K562 (cell line): ENCODE results near the gene LASP1. TPM values are rescaled to one million over a fixed set of nuclear protein-coding genes. Genes with fewer than 3 reads are reported as not detected.
A peak's percentile ranks its signal among the peaks of the same experiment; 100 is the strongest.

Experiments
- ATF1 ChIP-seq, 2 experiments: fragments of 450-650 bp in 1 of 2; IDR thresholded peaks; 2 replicates each; pipeline ENCODE4 v1.6.1; 2016; ENCODE audit warnings: missing compliant biosample characterization in 1 of 2, missing genetic modification characterization in 1 of 2
- CEBPB ChIP-seq: fragments of 450-650 bp; IDR thresholded peaks from 2 replicates; pipeline ENCODE4 v1.6.1; 2016; ENCODE audit warnings: missing genetic modification characterization, missing compliant biosample characterization
- FOXK1 ChIP-seq: sonication (generic); formaldehyde crosslinking; IDR thresholded peaks from 2 replicates; pipeline ENCODE4 v1.8.0; 2022; ENCODE audit warnings: missing genetic modification reagents, mild to moderate bottlenecking, borderline replicate concordance
- FUS ChIP-seq: fragments of 200-400 bp; formaldehyde crosslinking; optimal IDR thresholded peaks from 2 replicates; pipeline ENCODE3; 2017; ENCODE audit warnings: low read depth, low read length
- GABPB2 ChIP-seq: fragments of 250-450 bp; sonication (Bioruptor Pico); conservative IDR thresholded peaks from 2 replicates; pipeline ENCODE4 v1.5.1; 2021; ENCODE audit warnings: mild to moderate bottlenecking
- GATA2 ChIP-seq: sonication (generic); formaldehyde crosslinking; IDR thresholded peaks from 2 replicates; pipeline ENCODE4 v1.4.0; 2020; ENCODE audit warnings: mild to moderate bottlenecking, missing genetic modification reagents
- HOMEZ ChIP-seq: fragments of 250-450 bp; sonication (Bioruptor Pico); IDR thresholded peaks from 2 replicates; pipeline ENCODE4 v1.4.0; 2020; ENCODE audit warnings: mild to moderate bottlenecking, moderate library complexity
- ILF3 ChIP-seq: fragments of 450-650 bp; IDR thresholded peaks from 2 replicates; pipeline ENCODE4 v1.6.1; 2018; ENCODE audit warnings: antibody characterized with exemption, mild to moderate bottlenecking, moderate library complexity, borderline replicate concordance
- KAT8 ChIP-seq: fragments of 450-650 bp; IDR thresholded peaks from 2 replicates; pipeline ENCODE4 v1.6.1; 2016; ENCODE audit warnings: low read depth, mild to moderate bottlenecking
- OTX1 ChIP-seq: fragments of 450-650 bp; formaldehyde crosslinking; IDR thresholded peaks from 2 replicates; pipeline ENCODE4 v1.4.0; 2022; ENCODE audit warnings: mild to moderate bottlenecking
- PHF20 ChIP-seq: fragments of 450-650 bp; IDR thresholded peaks from 2 replicates; pipeline ENCODE4 v1.6.1; 2018; ENCODE audit not compliant: partially characterized antibody
- POLR2A ChIP-seq: fragments of 450-650 bp; conservative IDR thresholded peaks from 2 replicates; pipeline ENCODE4 v1.6.1; 2016
- POLR2H ChIP-seq: IDR thresholded peaks from 2 replicates; pipeline ENCODE4 v1.6.1; 2016; ENCODE audit warnings: missing genetic modification characterization, low read depth, mild to moderate bottlenecking, control low read depth, missing compliant biosample characterization, moderate library complexity
- SRSF7 ChIP-seq: fragments of 200-400 bp; formaldehyde crosslinking; optimal IDR thresholded peaks from 2 replicates; pipeline ENCODE3; 2017; ENCODE audit warnings: mild to moderate bottlenecking, low read depth, low read length
- TCF3 ChIP-seq: sonication (generic); formaldehyde crosslinking; IDR thresholded peaks from 2 replicates; pipeline ENCODE4 v1.4.0; 2020; ENCODE audit warnings: mild to moderate bottlenecking, missing genetic modification reagents
- XRCC3 ChIP-seq: fragments of 450-650 bp; IDR thresholded peaks from 2 replicates; pipeline ENCODE4 v1.6.1; 2017; ENCODE audit warnings: mild to moderate bottlenecking, moderate library complexity
- ZFP30 ChIP-seq: fragments of 250-450 bp; sonication (Bioruptor Pico); IDR thresholded peaks from 2 replicates; pipeline ENCODE4 v1.8.0; 2022; ENCODE audit warnings: moderate library complexity, mild to moderate bottlenecking, inconsistent platforms, borderline replicate concordance
- ZNF146 ChIP-seq: IDR thresholded peaks from one replicate; pipeline ENCODE4 v1.6.1; 2018; ENCODE audit warnings: missing compliant biosample characterization; ENCODE audit not compliant: unreplicated experiment
- ZNF263 ChIP-seq: sonication (generic); formaldehyde crosslinking; IDR thresholded peaks from 2 replicates; pipeline ENCODE4 v1.8.0; 2022; ENCODE audit warnings: mild to moderate bottlenecking, missing genetic modification reagents, borderline replicate concordance
- ZNF586 ChIP-seq: fragments of 450-650 bp; formaldehyde crosslinking; conservative IDR thresholded peaks from 2 replicates; pipeline ENCODE4 v1.4.0; 2020; ENCODE audit warnings: mild to moderate bottlenecking, moderate library complexity
- ZNF785 ChIP-seq: fragments of 250-450 bp; sonication (Bioruptor Pico); IDR thresholded peaks from 2 replicates; pipeline ENCODE4 v1.4.0; 2020; ENCODE audit warnings: mild to moderate bottlenecking
- ZSCAN32 ChIP-seq: fragments of 450-650 bp; formaldehyde crosslinking; IDR thresholded peaks from 2 replicates; pipeline ENCODE4 v1.4.0; 2020; ENCODE audit warnings: mild to moderate bottlenecking, moderate library complexity
- polyA plus RNA-seq, 8 experiments: library from polyadenylated mRNA; depleted of rRNA in 4 of 8; stranded (reverse) in 5 of 8; unstranded in 3 of 8; fragments of >200 nt; fragmentation: Nextera tagmentation in 2 of 8; fragmentation: Illumina TruSeq in 1 of 8; extraction: Ambion mirVana in 2 of 8; extraction: Trizol in 1 of 8; gene quantifications; 2 replicates each; pipeline versions ENCODE4 v1.2.1 to v1.2.3, GENCODE V29; 2011 to 2014; ENCODE audit warnings: inconsistent platforms in 1 of 8, missing spikeins in 1 of 8
- total RNA-seq, 7 experiments: library from RNA; depleted of rRNA in 6 of 7; stranded (reverse); fragments of >200 nt in 6 of 7; fragmentation: Illumina TruSeq in 2 of 7; extraction: Trizol in 2 of 7; gene quantifications; 2 replicates each; pipeline versions ENCODE4 v1.2.1 to v1.2.3, GENCODE V29; 2011 to 2021; ENCODE audit warnings: low replicate concordance in 1 of 7
- TF ChIP-seq, protein P1 (sequence below), 2 experiments: fragments of 450-650 bp in 1 of 2; sonication (generic) in 1 of 2; formaldehyde crosslinking; conservative IDR thresholded peaks; 2 replicates each; pipeline versions ENCODE4 v1.4.0 to v1.8.1; 2020 to 2022; ENCODE audit warnings: mild to moderate bottlenecking in 1 of 2, missing genetic modification reagents in 1 of 2
- TF ChIP-seq, protein P2 (sequence below): conservative IDR thresholded peaks from 2 replicates; pipeline ENCODE4 v1.6.1; 2011; ENCODE audit warnings: low read depth, mild to moderate bottlenecking, low read length; ENCODE audit not compliant: control insufficient read depth
- TF ChIP-seq, protein P3 (sequence below): sonication (generic); formaldehyde crosslinking; IDR thresholded peaks from 2 replicates; pipeline ENCODE4 v1.8.1; 2023; ENCODE audit warnings: mild to moderate bottlenecking, missing genetic modification reagents

The LASP1 gene
- total and polyA plus RNA-seq, 9 of the 15 experiments (the other 6 are each of a cell fraction or from before 2014, with no cell fraction given): 23.0 to 125 (median 55.3) TPM

DNA sequence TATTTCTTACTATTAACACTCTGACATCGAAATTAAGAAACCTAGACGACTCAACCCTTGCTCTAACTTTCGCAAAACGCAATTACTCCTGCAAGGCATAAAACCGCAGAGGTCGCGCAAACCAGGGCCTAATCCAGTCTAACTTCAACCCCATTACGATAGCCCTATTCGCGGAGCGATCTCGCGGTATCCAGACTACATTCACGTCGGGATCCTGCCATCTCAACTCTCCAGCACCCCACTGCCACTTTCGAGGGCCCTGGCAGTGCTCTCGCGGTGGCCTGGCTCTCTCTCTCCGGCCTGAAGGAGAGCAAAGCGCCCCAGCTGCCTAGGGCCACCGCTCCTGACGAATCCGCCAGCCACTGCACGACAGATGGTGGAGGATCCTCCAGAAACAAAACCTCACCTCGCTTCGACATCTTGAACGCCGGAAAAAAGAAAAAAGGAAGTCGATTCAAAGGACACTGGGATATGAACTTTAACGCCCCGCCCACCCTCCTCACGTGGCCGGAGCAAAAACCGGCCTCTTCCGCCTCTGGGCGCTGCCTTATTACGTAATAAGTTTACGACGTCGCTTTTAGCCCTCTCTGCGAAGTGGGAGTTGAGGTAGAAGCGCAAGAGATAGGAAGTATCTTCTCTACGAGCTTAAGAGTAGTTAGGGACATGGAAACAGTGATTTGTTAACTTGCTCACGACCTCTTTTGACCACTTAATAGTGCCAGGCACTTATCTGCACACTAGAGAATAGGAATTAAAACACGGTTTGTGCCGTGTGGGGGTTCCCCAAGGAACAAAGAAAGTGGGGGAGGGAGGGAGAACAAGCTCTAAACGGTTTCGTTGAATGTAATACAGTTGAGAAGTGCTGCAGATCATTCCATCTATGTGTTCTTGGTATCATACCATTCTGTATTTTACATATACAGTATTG lies 16.3 kb upstream of the LASP1 start, which contains the start of gene RPL23 (continued):
- TF ChIP-seq, protein P1, sequence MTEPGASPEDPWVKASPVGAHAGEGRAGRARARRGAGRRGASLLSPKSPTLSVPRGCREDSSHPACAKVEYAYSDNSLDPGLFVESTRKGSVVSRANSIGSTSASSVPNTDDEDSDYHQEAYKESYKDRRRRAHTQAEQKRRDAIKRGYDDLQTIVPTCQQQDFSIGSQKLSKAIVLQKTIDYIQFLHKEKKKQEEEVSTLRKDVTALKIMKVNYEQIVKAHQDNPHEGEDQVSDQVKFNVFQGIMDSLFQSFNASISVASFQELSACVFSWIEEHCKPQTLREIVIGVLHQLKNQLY (CRISPR knock-in tag; conservative IDR thresholded peaks at IDR 0.05): no peak
- TF ChIP-seq ZFP30 (CRISPR knock-in tag) (no peak), ILF3 (no peak), FUS (no peak), ZSCAN32 (CRISPR knock-in tag) (no peak), CEBPB (tag) (peak; percentile 99), ZNF785 (no peak), XRCC3 (no peak), OTX1 (CRISPR knock-in tag) (no peak; the same call in 1 of the 2 replicates), GATA2 (CRISPR knock-in tag) (no peak), SRSF7 (no peak), KAT8 (no peak), POLR2A (peak; percentile 99), ZNF586 (CRISPR knock-in tag) (no peak), TCF3 (no peak), GABPB2 (no peak), ZNF263 (peak; percentile 37; the same call in 1 of the 2 replicates), FOXK1 (CRISPR knock-in tag) (peak; percentile 8; the same call in 1 of the 2 replicates), ZNF146 (no peak), HOMEZ (no peak), PHF20 (peak; percentile 95), POLR2H (tag) (peak; percentile 98), ATF1 (CRISPR knock-in tag; IDR thresholded peaks at IDR 0.05) (peak; percentile 87), ATF1 (tag; IDR thresholded peaks at IDR 0.05) (peak; percentile 99)
- TF ChIP-seq, protein P2, sequence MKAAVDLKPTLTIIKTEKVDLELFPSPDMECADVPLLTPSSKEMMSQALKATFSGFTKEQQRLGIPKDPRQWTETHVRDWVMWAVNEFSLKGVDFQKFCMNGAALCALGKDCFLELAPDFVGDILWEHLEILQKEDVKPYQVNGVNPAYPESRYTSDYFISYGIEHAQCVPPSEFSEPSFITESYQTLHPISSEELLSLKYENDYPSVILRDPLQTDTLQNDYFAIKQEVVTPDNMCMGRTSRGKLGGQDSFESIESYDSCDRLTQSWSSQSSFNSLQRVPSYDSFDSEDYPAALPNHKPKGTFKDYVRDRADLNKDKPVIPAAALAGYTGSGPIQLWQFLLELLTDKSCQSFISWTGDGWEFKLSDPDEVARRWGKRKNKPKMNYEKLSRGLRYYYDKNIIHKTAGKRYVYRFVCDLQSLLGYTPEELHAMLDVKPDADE: peak; percentile 63
- TF ChIP-seq, protein P3, sequence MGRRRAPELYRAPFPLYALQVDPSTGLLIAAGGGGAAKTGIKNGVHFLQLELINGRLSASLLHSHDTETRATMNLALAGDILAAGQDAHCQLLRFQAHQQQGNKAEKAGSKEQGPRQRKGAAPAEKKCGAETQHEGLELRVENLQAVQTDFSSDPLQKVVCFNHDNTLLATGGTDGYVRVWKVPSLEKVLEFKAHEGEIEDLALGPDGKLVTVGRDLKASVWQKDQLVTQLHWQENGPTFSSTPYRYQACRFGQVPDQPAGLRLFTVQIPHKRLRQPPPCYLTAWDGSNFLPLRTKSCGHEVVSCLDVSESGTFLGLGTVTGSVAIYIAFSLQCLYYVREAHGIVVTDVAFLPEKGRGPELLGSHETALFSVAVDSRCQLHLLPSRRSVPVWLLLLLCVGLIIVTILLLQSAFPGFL (CRISPR knock-in tag): no peak; the same call in 1 of the 2 replicates
